ENCODE measurements around the gene SPACA6. TPM values are rescaled to one million over a fixed set of nuclear protein-coding genes. Genes with fewer than 3 reads are reported as not detected.
"Not testable (repeated sequence)": the region's sequence is repeated elsewhere in the genome, so short reads cannot be mapped to it uniquely, and the experiment has no call there.

Gene SPACA6
- total and polyA plus RNA-seq, 11 donors, result 2.9 to 16.8 (median 10.2) TPM

- no peak for ATAC-seq
- intact Hi-C loops (cut with DNase I), result loop anchor here in 4 of 10 donors (5.0 to 10.0 kb wide), 2 partner anchors 104 to 107 kb away; no protein-coding TSS in a partner anchor
- no peaks in the 10 kb centered on the region for H3K36me3 ChIP-seq
- no peaks in the 10 kb centered on the region for H3K4me1 ChIP-seq
- peaks cover 0 to 3% (median 0%) of the 10 kb centered on the region in 12 donors for H3K9me3 ChIP-seq
- no peak overlapping the region for H3K27ac ChIP-seq
- H3K27me3 ChIP-seq, result peaks cover 0 to 66% (median 6%) of the 10 kb centered on the region in 9 donors
- DNase-seq, result no peak
- no peak for TF ChIP-seq POLR2A (IDR thresholded peaks at IDR 0.05)
- whole genome bisulfite sequencing, 4 donors, result 58 to 94% (median 81%) methylated on average over 3 of the region's 3 CpGs
- no peak overlapping the region for H3K4me3 ChIP-seq
Observed at GRCh38 chr19:51668216-51668615, 24.9 kb upstream of the SPACA6 start.

GRCh38 chr19:51675911-51676565 lies 17.1 kb upstream of the SPACA6 start:
- H3K4me1 ChIP-seq; H3K4me3 ChIP-seq; intact Hi-C loops (cut with DNase I); ATAC-seq; H3K9me3 ChIP-seq; DNase-seq; H3K36me3 ChIP-seq; H3K27ac ChIP-seq: not testable (repeated sequence)
- peak; percentile 12 to 57 (median 39) for TF ChIP-seq CTCF (IDR thresholded peaks at IDR 0.05)
- 50 to 65% (median 61%) methylated on average over 7 of the region's 7 CpGs for WGBS, 4 donors
- H3K27me3 ChIP-seq, result peaks cover 0 to 48% (median 0%) of the 10 kb centered on the region in 9 donors

- Histone ChIP-seq H3K4me3 (no peak overlapping the region), H3K9me3 (no peaks in the 10 kb centered on the region), H3K27ac (no peak overlapping the region), H3K4me1 (no peaks in the 10 kb centered on the region), H3K27me3 (peaks cover 0 to 42% (median 0%) of the 10 kb centered on the region in 9 donors), H3K36me3 (no peaks in the 10 kb centered on the region)
- TF ChIP-seq CTCF (IDR thresholded peaks at IDR 0.05), result no peak
- no peak for TF ChIP-seq POLR2A (IDR thresholded peaks at IDR 0.05)
- intact Hi-C loops (cut with DNase I), result no loop called here
- WGBS, 4 donors, result 66 to 86% (median 72%) methylated on average over 10 to 11 of the region's 11 CpGs
- no peak for DNase-seq
- no peak for ATAC-seq
Observed at GRCh38 chr19:51676566-51677083, 16.5 kb upstream of the SPACA6 start.

GRCh38 chr19:51680474-51680873 lies 12.7 kb upstream of the SPACA6 start:
- TF ChIP-seq POLR2A (IDR thresholded peaks at IDR 0.05), result no peak
- TF ChIP-seq CTCF (IDR thresholded peaks at IDR 0.05), result no peak
- no peak overlapping the region for H3K27ac ChIP-seq
- no peak overlapping the region for H3K4me3 ChIP-seq
- ATAC-seq (no peak), DNase-seq (no peak)
- peaks cover 0 to 29% (median 0%) of the 10 kb centered on the region in 9 donors for H3K27me3 ChIP-seq
- H3K4me1 ChIP-seq, result no peaks in the 10 kb centered on the region
- 80 to 86% (median 84%) methylated on average over 1 of the region's 1 CpG for WGBS, 4 donors
- H3K36me3 ChIP-seq, result no peaks in the 10 kb centered on the region
- intact Hi-C loops (cut with DNase I), result no loop called here
- H3K9me3 ChIP-seq, result no peaks in the 10 kb centered on the region

All from heart left ventricle (tissue), 16 donors.